CD14-positive monocyte (primary cell): Measurements from ENCODE around the gene MYRF. TPM values are rescaled to one million over a fixed set of nuclear protein-coding genes. Genes with fewer than 3 reads are reported as not detected.

Experiments used
- DNase-seq, 3 donors: peaks; one replicate each; pipeline ENCODE4 v3.0.0-alpha.2; 2011 to 2022
- H2AFZ ChIP-seq: 2 replicates; pipeline ENCODE4 v1.6.0; 2012; ENCODE audit warnings: mild to moderate bottlenecking, low read depth, low read length, inconsistent platforms; ENCODE audit not compliant: insufficient read depth, poor library complexity, severe bottlenecking
- H3K27ac ChIP-seq, 2 donors: 1 replicate in 1 of 2; 2 replicates in 1 of 2; pipeline ENCODE4 v1.5.1; 2012 to 2013; ENCODE audit warnings: low read length in 2 of 2, control low read depth in 1 of 2, inconsistent platforms in 1 of 2, low read depth in 1 of 2, mild to moderate bottlenecking in 1 of 2
- H3K27me3 ChIP-seq, 2 donors: one replicate each; pipeline versions ENCODE4 v1.6.0 to v1.6.1; 2011 to 2013; ENCODE audit warnings: low read length in 2 of 2; ENCODE audit not compliant: control insufficient read depth in 2 of 2, insufficient read depth in 2 of 2
- H3K36me3 ChIP-seq, 2 donors: replicated peaks in 1 of 2; 1 replicate in 1 of 2; 2 replicates in 1 of 2; pipeline versions ENCODE4 v1.5.1 to v1.6.1; 2012 to 2013; ENCODE audit warnings: low read length in 2 of 2, control low read depth in 1 of 2, inconsistent platforms in 1 of 2, mild to moderate bottlenecking in 1 of 2; ENCODE audit not compliant: insufficient read depth in 2 of 2, control insufficient read depth in 1 of 2
- H3K4me1 ChIP-seq, 2 donors: 1 replicate in 1 of 2; 2 replicates in 1 of 2; pipeline versions ENCODE4 v1.5.1 to v1.6.1; 2012 to 2013; ENCODE audit warnings: low read length in 2 of 2, control low read depth in 1 of 2, inconsistent platforms in 1 of 2, mild to moderate bottlenecking in 1 of 2, moderate library complexity in 1 of 2; ENCODE audit not compliant: insufficient read depth in 2 of 2, control insufficient read depth in 1 of 2
- H3K4me2 ChIP-seq: replicated peaks from 2 replicates; pipeline ENCODE3; 2012; ENCODE audit warnings: low read length, moderate library complexity, mild to moderate bottlenecking; ENCODE audit not compliant: poor library complexity, severe bottlenecking; ENCODE audit errors: extremely low read depth
- H3K4me3 ChIP-seq, 3 experiments: fragments of 200-600 bp in 1 of 3; sonication (generic) in 1 of 3; replicated peaks in 1 of 3; 1 replicate in 2 of 3; 2 replicates in 1 of 3; pipeline ENCODE4 v1.5.1; 2011 to 2013; ENCODE audit warnings: low read length in 3 of 3, mild to moderate bottlenecking in 3 of 3, control low read depth in 2 of 3, low read depth in 2 of 3, inconsistent platforms in 1 of 3, moderate library complexity in 1 of 3
- H3K79me2 ChIP-seq: 2 replicates; pipeline ENCODE4 v1.6.0; 2012; ENCODE audit warnings: mild to moderate bottlenecking, control low read depth, inconsistent platforms, low read length, moderate library complexity; ENCODE audit not compliant: insufficient read depth
- H3K9ac ChIP-seq: 2 replicates; pipeline ENCODE4 v1.6.0; 2017; ENCODE audit warnings: low read length, mild to moderate bottlenecking; ENCODE audit not compliant: insufficient read depth, poor library complexity, severe bottlenecking
- H3K9me3 ChIP-seq, 2 donors: replicated peaks in 1 of 2; 1 replicate in 1 of 2; 2 replicates in 1 of 2; pipeline versions ENCODE4 v1.5.1 to v1.6.1; 2012 to 2013; ENCODE audit warnings: low read length in 2 of 2, control low read depth in 1 of 2; ENCODE audit not compliant: control insufficient read depth in 1 of 2, insufficient read depth in 1 of 2
- H4K20me1 ChIP-seq: 2 replicates; pipeline ENCODE4 v1.6.0; 2012; ENCODE audit warnings: mild to moderate bottlenecking, low read length, control low read depth, moderate library complexity; ENCODE audit not compliant: insufficient read depth
- H3K27ac Mint-ChIP-seq, 7 donors: one replicate each; pipeline ENCODE4 v1.8.0; 2020; ENCODE audit warnings: mild to moderate bottlenecking in 7 of 7, mixed read lengths in 7 of 7, moderate library complexity in 6 of 7, inconsistent platforms in 2 of 7
- H3K27me3 Mint-ChIP-seq, 3 donors: one replicate each; pipeline ENCODE4 v1.8.0; 2021 to 2022; ENCODE audit warnings: low read depth in 3 of 3, mild to moderate bottlenecking in 3 of 3, mixed read lengths in 3 of 3, moderate library complexity in 3 of 3, inconsistent platforms in 1 of 3
- H3K36me3 Mint-ChIP-seq, 2 donors: one replicate each; pipeline ENCODE4 v1.8.0; 2020; ENCODE audit warnings: mixed read lengths in 2 of 2, inconsistent platforms in 1 of 2, mild to moderate bottlenecking in 1 of 2
- H3K4me1 Mint-ChIP-seq: one replicate; pipeline ENCODE4 v1.8.0; 2020; ENCODE audit warnings: mild to moderate bottlenecking, mixed read lengths
- H3K4me3 Mint-ChIP-seq, 2 donors: one replicate each; pipeline ENCODE4 v1.8.0; 2020; ENCODE audit warnings: mild to moderate bottlenecking in 2 of 2, mixed read lengths in 2 of 2, moderate library complexity in 1 of 2
- H3K9me3 Mint-ChIP-seq, 7 donors: one replicate each; pipeline ENCODE4 v1.8.0; 2020 to 2022; ENCODE audit warnings: mixed read lengths in 7 of 7, mild to moderate bottlenecking in 6 of 7, moderate library complexity in 6 of 7, inconsistent platforms in 2 of 7
- WGBS: methylation state at CpG from one replicate; pipeline ENCODE4 v1.1.5; 2013; ENCODE audit warnings: missing lambda C conversion rate; ENCODE audit not compliant: insufficient coverage; 5-methylcytosine and 5-hydroxymethylcytosine counted together
- intact Hi-C, 2 donors: fragments of 100-400 bp; cut with micrococcal nuclease; formaldehyde crosslinking; loops; one replicate each; pipeline versions ENCODE4 v1.15.0 to v1.15.1; 2023
- polyA plus RNA-seq, 3 donors: library from polyadenylated mRNA; depleted of rRNA in 1 of 3; unstranded in 2 of 3; stranded (reverse) in 1 of 3; fragments of 300-500 nt in 2 of 3; fragments of >200 nt in 1 of 3; fragmentation: Illumina TruSeq in 2 of 3; gene quantifications; 1 replicate in 2 of 3; 2 replicates in 1 of 3; pipeline ENCODE4 v1.2.3, GENCODE V29; 2012 to 2021
- TF ChIP-seq, protein P1 (sequence below): fragments of 200-600 bp; IDR thresholded peaks from one replicate; pipeline ENCODE4 v1.8.0; 2022; ENCODE audit warnings: antibody characterized with exemption, mild to moderate bottlenecking

MYRF gene
- polyA plus RNA-seq, 3 donors = 0.18 to 0.19 TPM; not detected in 1

DNA sequence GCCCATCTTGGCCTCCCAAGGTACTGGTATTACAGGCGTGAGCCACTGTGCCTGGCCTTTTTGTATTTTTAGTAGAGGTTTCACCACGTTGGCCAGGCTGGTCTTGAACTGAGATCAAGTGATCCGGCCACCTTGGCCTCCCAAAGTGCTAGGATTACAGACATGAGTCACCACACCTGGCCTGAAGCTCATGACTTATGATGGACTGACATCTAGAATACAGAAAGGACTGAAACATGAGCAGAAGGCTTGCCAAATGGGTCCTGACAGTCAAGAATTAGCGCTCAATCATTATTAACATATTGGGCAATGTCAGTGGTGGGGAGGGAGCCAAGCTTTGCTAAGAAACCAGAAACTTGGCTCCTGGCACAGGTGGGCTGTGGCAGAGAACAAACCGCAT lies 59.4 kb downstream of the MYRF start:
- H3K4me1 ChIP-seq = peaks cover 15 to 28% of the 10 kb centered on the region in 2 donors
- no peak overlapping the region for H3K9ac ChIP-seq
- no peak overlapping the region for H3K27ac ChIP-seq
- Mint-ChIP-seq H3K9me3 (peaks cover 0 to 5% (median 0%) of the 10 kb centered on the region in 7 donors), H3K27me3 (peaks cover 1 to 2% (median 1%) of the 10 kb centered on the region in 3 donors), H3K4me3 (peak overlapping the region in 1 of 2 donors; percentile 2), H3K36me3 (peaks cover 54 to 69% of the 10 kb centered on the region in 2 donors), H3K4me1 (peaks cover 12% of the 10 kb centered on the region), H3K27ac (no peak overlapping the region)
- intact Hi-C loops = no loop called here
- no peaks in the 10 kb centered on the region for H4K20me1 ChIP-seq
- no peaks in the 10 kb centered on the region for H3K27me3 ChIP-seq
- no peak overlapping the region for H3K4me2 ChIP-seq
- H3K79me2 ChIP-seq = peaks cover 16% of the 10 kb centered on the region
- no peak overlapping the region for H3K4me3 ChIP-seq
- H3K9me3 ChIP-seq = peaks cover 0 to 6% of the 10 kb centered on the region in 2 donors
- H3K36me3 ChIP-seq = peaks cover 31 to 64% of the 10 kb centered on the region in 2 donors
- 93% methylated on average over 3 of the region's 5 CpGs for WGBS
- TF ChIP-seq, protein P1, sequence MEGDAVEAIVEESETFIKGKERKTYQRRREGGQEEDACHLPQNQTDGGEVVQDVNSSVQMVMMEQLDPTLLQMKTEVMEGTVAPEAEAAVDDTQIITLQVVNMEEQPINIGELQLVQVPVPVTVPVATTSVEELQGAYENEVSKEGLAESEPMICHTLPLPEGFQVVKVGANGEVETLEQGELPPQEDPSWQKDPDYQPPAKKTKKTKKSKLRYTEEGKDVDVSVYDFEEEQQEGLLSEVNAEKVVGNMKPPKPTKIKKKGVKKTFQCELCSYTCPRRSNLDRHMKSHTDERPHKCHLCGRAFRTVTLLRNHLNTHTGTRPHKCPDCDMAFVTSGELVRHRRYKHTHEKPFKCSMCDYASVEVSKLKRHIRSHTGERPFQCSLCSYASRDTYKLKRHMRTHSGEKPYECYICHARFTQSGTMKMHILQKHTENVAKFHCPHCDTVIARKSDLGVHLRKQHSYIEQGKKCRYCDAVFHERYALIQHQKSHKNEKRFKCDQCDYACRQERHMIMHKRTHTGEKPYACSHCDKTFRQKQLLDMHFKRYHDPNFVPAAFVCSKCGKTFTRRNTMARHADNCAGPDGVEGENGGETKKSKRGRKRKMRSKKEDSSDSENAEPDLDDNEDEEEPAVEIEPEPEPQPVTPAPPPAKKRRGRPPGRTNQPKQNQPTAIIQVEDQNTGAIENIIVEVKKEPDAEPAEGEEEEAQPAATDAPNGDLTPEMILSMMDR = no peak
- DNase-seq = no peak
- H2AFZ ChIP-seq = no peak overlapping the region

DNA sequence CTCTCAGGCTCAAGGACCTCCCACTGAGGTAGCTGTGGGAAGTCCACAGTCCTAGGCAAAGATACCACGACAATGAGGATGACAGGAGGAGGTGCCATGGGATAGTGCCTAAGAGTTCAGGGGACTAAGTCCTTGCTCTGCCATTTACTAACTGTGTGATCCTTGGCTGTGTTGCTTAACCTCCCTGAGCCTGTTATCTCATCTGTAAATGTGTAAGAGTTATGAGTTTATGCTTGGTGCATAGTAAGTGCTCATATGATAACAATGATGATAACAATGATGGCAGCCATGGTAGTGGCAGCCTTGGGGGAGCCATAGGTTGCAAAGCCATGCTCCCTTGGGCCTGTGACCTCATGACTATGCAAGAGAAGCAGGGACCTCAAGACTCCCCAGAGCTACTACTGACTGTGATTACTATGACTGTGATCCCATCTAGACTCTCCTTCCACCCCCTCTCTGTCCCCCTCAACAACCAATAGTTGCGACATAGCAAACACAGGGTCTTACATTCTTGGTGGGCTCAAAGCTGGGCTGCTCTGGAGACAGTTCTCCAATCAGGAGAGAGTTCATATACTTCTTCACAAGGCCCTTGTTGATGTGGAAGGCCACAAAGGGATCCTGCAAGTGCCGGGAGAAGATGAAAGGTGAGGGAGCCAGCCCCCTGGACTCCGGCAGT lies 60.4 kb downstream of the MYRF start:
- H3K27ac ChIP-seq = no peak overlapping the region
- peaks cover 0 to 5% (median 0%) of the 10 kb centered on the region in 7 donors for H3K9me3 Mint-ChIP-seq
- no peak overlapping the region for H3K4me2 ChIP-seq
- no peak for DNase-seq
- no peaks in the 10 kb centered on the region for H3K27me3 ChIP-seq
- peaks cover 44 to 58% of the 10 kb centered on the region in 2 donors for H3K36me3 Mint-ChIP-seq
- intact Hi-C loops = no loop called here
- peaks cover 17% of the 10 kb centered on the region for H3K4me1 Mint-ChIP-seq
- H3K9ac ChIP-seq = no peak overlapping the region
- no peak overlapping the region for H3K4me3 ChIP-seq
- H3K27me3 Mint-ChIP-seq = peaks cover 1 to 2% (median 2%) of the 10 kb centered on the region in 3 donors
- no peak overlapping the region for H3K4me3 Mint-ChIP-seq
- peaks cover 0 to 6% of the 10 kb centered on the region in 2 donors for H3K9me3 ChIP-seq
- peaks cover 25 to 54% of the 10 kb centered on the region in 2 donors for H3K36me3 ChIP-seq
- peaks cover 16% of the 10 kb centered on the region for H3K79me2 ChIP-seq
- no peaks in the 10 kb centered on the region for H4K20me1 ChIP-seq
- no peak overlapping the region for H3K27ac Mint-ChIP-seq
- WGBS = 100% methylated on average over 3 of the region's 4 CpGs
- peaks cover 20 to 35% of the 10 kb centered on the region in 2 donors for H3K4me1 ChIP-seq
- TF ChIP-seq, protein P1 = no peak
- no peak overlapping the region for H2AFZ ChIP-seq
